Posterior cingulate gyrus (tissue), 11 donors: ENCODE measurements around the gene TSHZ2.

ENCODE experiments used
- DNase-seq, 10 donors: peaks; one replicate each; pipeline versions ENCODE4 v3.0.0 to v3.0.0-alpha.2; 2020 to 2021; ENCODE audit warnings: mixed read lengths in 3 of 10
- intact Hi-C: fragments of 100-400 bp; cut with DNase I; formaldehyde crosslinking; loops from one replicate; pipeline ENCODE4 v1.15.1; 2023

TSHZ2 gene

GRCh38 chr20:53222416-53222815 is 250.3 kb downstream of the TSHZ2 start:
- intact Hi-C loops = no loop called here
- DNase-seq = no peak

- DNase-seq = no peak
- intact Hi-C loops = no loop called here
These were observed 250.8 kb downstream of the TSHZ2 start for GRCh38 chr20:53222932-53223331.

- intact Hi-C loops = no loop called here
- DNase-seq = no peak
These were observed 251.5 kb downstream of the TSHZ2 start for GRCh38 chr20:53223626-53224172.

- no peak for DNase-seq
- intact Hi-C loops = no loop called here
These were observed 252.7 kb downstream of the TSHZ2 start for GRCh38 chr20:53224851-53225250.

- intact Hi-C loops = no loop called here
- DNase-seq = no peak
These were observed 254.7 kb downstream of the TSHZ2 start for GRCh38 chr20:53226826-53227225.

GRCh38 chr20:53227523-53227922 is 255.4 kb downstream of the TSHZ2 start:
- no peak for DNase-seq
- intact Hi-C loops = no loop called here

- intact Hi-C loops = no loop called here
- DNase-seq = no peak
These were observed 258.9 kb downstream of the TSHZ2 start for GRCh38 chr20:53231061-53231460.

- no peak for DNase-seq
- intact Hi-C loops = no loop called here
These were observed 265.3 kb downstream of the TSHZ2 start for GRCh38 chr20:53237461-53237860.

GRCh38 chr20:53238121-53238660 is 266.0 kb downstream of the TSHZ2 start:
- no peak for DNase-seq
- intact Hi-C loops = no loop called here

GRCh38 chr20:53243152-53243551 is 271.0 kb downstream of the TSHZ2 start:
- intact Hi-C loops = no loop called here

GRCh38 chr20:53244711-53245110 is 272.6 kb downstream of the TSHZ2 start:
- no peak for DNase-seq
- intact Hi-C loops = no loop called here

More at GRCh38 chr20:53243152-53243551, 271.0 kb downstream of the TSHZ2 start:
- no peak for DNase-seq

GRCh38 chr20:53245574-53245973 is 273.4 kb downstream of the TSHZ2 start:
- intact Hi-C loops = no loop called here
- no peak for DNase-seq

- intact Hi-C loops = no loop called here
- DNase-seq = no peak
These were observed 275.4 kb downstream of the TSHZ2 start for GRCh38 chr20:53247468-53248103.

- DNase-seq = no peak
- intact Hi-C loops = no loop called here
These were observed 278.3 kb downstream of the TSHZ2 start for GRCh38 chr20:53250456-53250855.

GRCh38 chr20:53252002-53252401 is 279.8 kb downstream of the TSHZ2 start:
- intact Hi-C loops = no loop called here
- DNase-seq = no peak

GRCh38 chr20:53253668-53254067 is 281.5 kb downstream of the TSHZ2 start:
- intact Hi-C loops = no loop called here
- no peak for DNase-seq

GRCh38 chr20:53255102-53255710 is 283.0 kb downstream of the TSHZ2 start:
- intact Hi-C loops = no loop called here

GRCh38 chr20:53258741-53259140 is 286.6 kb downstream of the TSHZ2 start:
- intact Hi-C loops = no loop called here

More at GRCh38 chr20:53255102-53255710, 283.0 kb downstream of the TSHZ2 start:
- no peak for DNase-seq

GRCh38 chr20:53260168-53260567 is 288.0 kb downstream of the TSHZ2 start:
- intact Hi-C loops = no loop called here
- DNase-seq = no peak

More at GRCh38 chr20:53258741-53259140, 286.6 kb downstream of the TSHZ2 start:
- DNase-seq = no peak

- intact Hi-C loops = no loop called here
These were observed 288.4 kb downstream of the TSHZ2 start for GRCh38 chr20:53260591-53260990.

GRCh38 chr20:53262365-53262764 is 290.2 kb downstream of the TSHZ2 start:
- intact Hi-C loops = no loop called here

More at GRCh38 chr20:53260591-53260990, 288.4 kb downstream of the TSHZ2 start:
- no peak for DNase-seq

More at GRCh38 chr20:53262365-53262764, 290.2 kb downstream of the TSHZ2 start:
- no peak for DNase-seq
